CD4-positive, alpha-beta memory T cell (primary cell): ENCODE results near the gene MCTS1. TPM values are rescaled to one million over a fixed set of nuclear protein-coding genes. Genes with fewer than 3 reads are reported as not detected.
A peak's percentile ranks its signal among the peaks of the same experiment; 100 is the strongest.
"Not testable (repeated sequence)": the region's sequence is repeated elsewhere in the genome, so short reads cannot be mapped to it uniquely, and the experiment has no call there.

Experiments
- CTCF ChIA-PET: fragments of 350-600 bp; sonication (Branson Sonifier 250); formaldehyde crosslinking; loops from one replicate; lab custom pipeline; 2021; ENCODE audit warnings: inconsistent platforms; ENCODE audit not compliant: partially characterized antibody; lab: Charles Lee
- POLR2A ChIA-PET: fragments of 350-600 bp; sonication (Branson Sonifier 250); formaldehyde crosslinking; loops from one replicate; lab custom pipeline; 2021; ENCODE audit not compliant: partially characterized antibody; lab: Charles Lee
- DNase-seq, 5 donors: peaks; one replicate each; pipeline versions ENCODE4 v3.0.0 to v3.0.0-alpha.2; 2020 to 2022; ENCODE audit warnings: mixed read lengths in 1 of 5
- H3K27ac ChIP-seq: one replicate; pipeline ENCODE4 v1.7.0; 2013; ENCODE audit warnings: low read depth, low read length
- H3K27me3 ChIP-seq: 2 replicates; pipeline ENCODE4 v1.7.0; 2013; ENCODE audit warnings: mild to moderate bottlenecking, low read length, moderate library complexity; ENCODE audit not compliant: insufficient read depth
- H3K36me3 ChIP-seq: 2 replicates; pipeline ENCODE4 v1.7.0; 2013; ENCODE audit warnings: mild to moderate bottlenecking, low read length, moderate library complexity; ENCODE audit not compliant: insufficient read depth
- H3K4me1 ChIP-seq: 2 replicates; pipeline ENCODE4 v1.7.0; 2013; ENCODE audit warnings: mild to moderate bottlenecking, low read length, moderate library complexity; ENCODE audit not compliant: insufficient read depth
- H3K4me3 ChIP-seq, 2 donors: one replicate each; pipeline ENCODE4 v1.7.0; 2013; ENCODE audit warnings: low read length in 2 of 2, mild to moderate bottlenecking in 1 of 2
- H3K9me3 ChIP-seq, 2 donors: one replicate each; pipeline ENCODE4 v1.7.0; 2013; ENCODE audit warnings: low read length in 2 of 2, control low read depth in 1 of 2; ENCODE audit not compliant: control insufficient read depth in 1 of 2
- H3K27ac Mint-ChIP-seq, 7 donors: one replicate each; pipeline ENCODE4 v1.8.0; 2020 to 2021; ENCODE audit warnings: mixed read lengths in 7 of 7, mild to moderate bottlenecking in 6 of 7, inconsistent platforms in 3 of 7, moderate library complexity in 3 of 7
- H3K27me3 Mint-ChIP-seq, 2 donors: one replicate each; pipeline ENCODE4 v1.8.0; 2020 to 2021; ENCODE audit warnings: mixed read lengths in 2 of 2
- H3K36me3 Mint-ChIP-seq, 2 donors: one replicate each; pipeline ENCODE4 v1.8.0; 2020 to 2021; ENCODE audit warnings: mixed read lengths in 2 of 2, inconsistent platforms in 1 of 2, mild to moderate bottlenecking in 1 of 2
- H3K4me1 Mint-ChIP-seq, 4 donors: one replicate each; pipeline ENCODE4 v1.8.0; 2020 to 2021; ENCODE audit warnings: mixed read lengths in 4 of 4, mild to moderate bottlenecking in 1 of 4
- H3K4me3 Mint-ChIP-seq, 8 donors: one replicate each; pipeline ENCODE4 v1.8.0; 2020 to 2021; ENCODE audit warnings: mixed read lengths in 8 of 8, mild to moderate bottlenecking in 7 of 8, moderate library complexity in 6 of 8, inconsistent platforms in 3 of 8
- H3K9me3 Mint-ChIP-seq, 8 donors: one replicate each; pipeline ENCODE4 v1.8.0; 2020 to 2021; ENCODE audit warnings: mixed read lengths in 8 of 8, mild to moderate bottlenecking in 5 of 8, inconsistent platforms in 3 of 8, moderate library complexity in 1 of 8
- intact Hi-C: fragments of 100-400 bp; cut with micrococcal nuclease; formaldehyde crosslinking; loops from one replicate; pipeline ENCODE4 v1.15.1; 2023
- polyA plus RNA-seq, 2 donors: library from polyadenylated mRNA; unstranded; fragments of 300-500 nt; fragmentation: Illumina TruSeq; gene quantifications; one replicate each; pipeline ENCODE4 v1.2.3, GENCODE V29; 2021
- total RNA-seq, 2 experiments: library from RNA; stranded (reverse); gene quantifications; one replicate each; pipeline ENCODE4 v1.2.3, GENCODE V29; 2021

Gene MCTS1
- total and polyA plus RNA-seq, 4 experiments from 2014 or later, result 29.1 to 75.8 (median 54.0) TPM

GRCh38 chrX:120617996-120618630 is 14.2 kb downstream of the MCTS1 start:
- Mint-ChIP-seq H3K4me3 (peak overlapping the region in 1 of 8 donors; percentile 6), H3K27ac (no peak overlapping the region), H3K36me3 (peaks cover 8 to 26% of the 10 kb centered on the region in 2 donors), H3K4me1 (peaks cover 0 to 4% (median under 1%) of the 10 kb centered on the region in 4 donors), H3K27me3 (no peaks in the 10 kb centered on the region), H3K9me3 (peaks cover 0 to 2% (median 0%) of the 10 kb centered on the region in 8 donors)
- CTCF ChIA-PET, result no interaction called here
- Histone ChIP-seq H3K27me3 (no peaks in the 10 kb centered on the region), H3K4me1 (no peaks in the 10 kb centered on the region), H3K4me3 (no peak overlapping the region), H3K36me3 (no peaks in the 10 kb centered on the region), H3K27ac (no peak overlapping the region), H3K9me3 (no peaks in the 10 kb centered on the region)
- POLR2A ChIA-PET, result no interaction called here
- intact Hi-C loops, result no loop called here
- no peak for DNase-seq

- no peaks in the 10 kb centered on the region for H3K9me3 Mint-ChIP-seq
- intact Hi-C loops, result no loop called here
- no peaks in the 10 kb centered on the region for H3K27me3 Mint-ChIP-seq
- POLR2A ChIA-PET, result no interaction called here
- H3K27ac ChIP-seq, result no peak overlapping the region
- H3K36me3 ChIP-seq, result no peaks in the 10 kb centered on the region
- no peaks in the 10 kb centered on the region for H3K9me3 ChIP-seq
- H3K36me3 Mint-ChIP-seq, result peaks cover 7 to 25% of the 10 kb centered on the region in 2 donors
- peaks cover 14 to 23% (median 18%) of the 10 kb centered on the region in 4 donors for H3K4me1 Mint-ChIP-seq
- DNase-seq, result no peak
- peak overlapping the region in 1 of 7 donors; percentile 8 for H3K27ac Mint-ChIP-seq
- no peaks in the 10 kb centered on the region for H3K27me3 ChIP-seq
- CTCF ChIA-PET, result no interaction called here
- no peak overlapping the region for H3K4me3 Mint-ChIP-seq
- peaks cover 23% of the 10 kb centered on the region for H3K4me1 ChIP-seq
- H3K4me3 ChIP-seq, result no peak overlapping the region
Observed at GRCh38 chrX:120625371-120625770, 21.5 kb downstream of the MCTS1 start.

GRCh38 chrX:120629667-120630537 is 26.0 kb downstream of the MCTS1 start, which contains the start of gene C1GALT1C1:
TSS of gene C1GALT1C1 (minus strand) at chrX:120630054. CDS start at chrX:120627166, 2,888 bp downstream.
- H3K4me1 ChIP-seq, result peaks cover 27% of the 10 kb centered on the region
- H3K36me3 ChIP-seq, result no peaks in the 10 kb centered on the region
- H3K4me1 Mint-ChIP-seq, result peaks cover 13 to 27% (median 19%) of the 10 kb centered on the region in 4 donors
- H3K27me3 Mint-ChIP-seq, result no peaks in the 10 kb centered on the region
- CTCF ChIA-PET, result no interaction called here
- peak; percentile 90 to 95 (median 93) for DNase-seq
- peak within 1 kb of the TSS; percentile 76 to 79 for H3K4me3 ChIP-seq
- no peaks in the 10 kb centered on the region for H3K9me3 Mint-ChIP-seq
- no peaks in the 10 kb centered on the region for H3K9me3 ChIP-seq
- POLR2A ChIA-PET, result interaction anchor here (1.0 to 2.6 kb wide), 4 partner anchors 26 to 73 kb away, joined by 3 to 26 read pairs (median 12); partner anchors contain the start of genes CUL4B and MCTS1
- H3K36me3 Mint-ChIP-seq, result peaks cover 0 to 11% of the 10 kb centered on the region in 2 donors
- H3K4me3 Mint-ChIP-seq, result peak within 1 kb of the TSS; percentile 89 to 98 (median 94)
- H3K27ac Mint-ChIP-seq, result peak within 1 kb of the TSS; percentile 92 to 99 (median 98)
- H3K27me3 ChIP-seq, result no peaks in the 10 kb centered on the region
- peak within 1 kb of the TSS; percentile 92 for H3K27ac ChIP-seq
- intact Hi-C loops, result loop anchor here (1.0 kb wide), 2 partner anchors 26 to 69 kb away; partner anchors contain the start of gene MCTS1

GRCh38 chrX:120638619-120639018 is 34.7 kb downstream of the MCTS1 start:
- no peak overlapping the region for H3K27ac Mint-ChIP-seq
- no peaks in the 10 kb centered on the region for H3K4me1 ChIP-seq
- no peak overlapping the region for H3K4me3 Mint-ChIP-seq
- DNase-seq, result no peak
- H3K36me3 Mint-ChIP-seq, result no peaks in the 10 kb centered on the region
- H3K4me1 Mint-ChIP-seq, result peaks cover 0 to 4% (median 0%) of the 10 kb centered on the region in 4 donors
- no peaks in the 10 kb centered on the region for H3K36me3 ChIP-seq
- intact Hi-C loops, result no loop called here
- no peaks in the 10 kb centered on the region for H3K27me3 Mint-ChIP-seq
- H3K9me3 ChIP-seq, result no peaks in the 10 kb centered on the region
- H3K9me3 Mint-ChIP-seq, result no peaks in the 10 kb centered on the region
- no peak overlapping the region for H3K27ac ChIP-seq
- no peak overlapping the region for H3K4me3 ChIP-seq
- CTCF ChIA-PET, result no interaction called here
- POLR2A ChIA-PET, result no interaction called here
- no peaks in the 10 kb centered on the region for H3K27me3 ChIP-seq

- no peaks in the 10 kb centered on the region for H3K36me3 ChIP-seq
- ChIA-PET POLR2A (no interaction called here), CTCF (interaction anchor here (0.7 kb wide), 1 partner anchor 54 kb away, joined by 3 read pairs; no protein-coding TSS in a partner anchor)
- no peaks in the 10 kb centered on the region for H3K27me3 ChIP-seq
- DNase-seq, result no peak
- H3K4me3 Mint-ChIP-seq, result no peak overlapping the region
- no peak overlapping the region for H3K27ac ChIP-seq
- peaks cover 0 to 4% (median 0%) of the 10 kb centered on the region in 4 donors for H3K4me1 Mint-ChIP-seq
- no peaks in the 10 kb centered on the region for H3K36me3 Mint-ChIP-seq
- no peaks in the 10 kb centered on the region for H3K4me1 ChIP-seq
- H3K9me3 Mint-ChIP-seq, result no peaks in the 10 kb centered on the region
- no peaks in the 10 kb centered on the region for H3K9me3 ChIP-seq
- intact Hi-C loops, result no loop called here
- H3K27me3 Mint-ChIP-seq, result peaks cover 0 to 2% of the 10 kb centered on the region in 2 donors
- H3K27ac Mint-ChIP-seq, result no peak overlapping the region
- H3K4me3 ChIP-seq, result no peak overlapping the region
Observed at GRCh38 chrX:120642871-120643270, 39.0 kb downstream of the MCTS1 start.

GRCh38 chrX:120647127-120647526 is 43.2 kb downstream of the MCTS1 start:
- Mint-ChIP-seq H3K9me3 (peaks cover 0 to 1% (median 0%) of the 10 kb centered on the region in 8 donors), H3K27ac (no peak overlapping the region), H3K4me3 (no peak overlapping the region), H3K27me3 (peaks cover 0 to 2% of the 10 kb centered on the region in 2 donors), H3K4me1 (peaks cover 0 to 4% (median 0%) of the 10 kb centered on the region in 4 donors), H3K36me3 (no peaks in the 10 kb centered on the region)
- CTCF ChIA-PET, result no interaction called here
- Histone ChIP-seq H3K27ac (no peak overlapping the region), H3K4me1 (no peaks in the 10 kb centered on the region), H3K9me3 (no peaks in the 10 kb centered on the region), H3K4me3 (no peak overlapping the region), H3K27me3 (no peaks in the 10 kb centered on the region), H3K36me3 (no peaks in the 10 kb centered on the region)
- POLR2A ChIA-PET, result interaction anchor here (0.9 kb wide), 1 partner anchor 93 kb away, joined by 3 read pairs; no protein-coding TSS in a partner anchor
- no peak for DNase-seq
- intact Hi-C loops, result no loop called here

GRCh38 chrX:120652256-120652655 is 48.4 kb downstream of the MCTS1 start:
- H3K9me3 ChIP-seq, H3K36me3 ChIP-seq, H3K4me3 ChIP-seq, H3K4me1 ChIP-seq, H3K27ac ChIP-seq, H3K4me1 Mint-ChIP-seq, POLR2A ChIA-PET, DNase-seq, H3K27me3 Mint-ChIP-seq, H3K36me3 Mint-ChIP-seq, H3K4me3 Mint-ChIP-seq, H3K9me3 Mint-ChIP-seq, H3K27me3 ChIP-seq, intact Hi-C loops: not testable (repeated sequence)
- peak overlapping the region in 1 of 7 donors; percentile 31 for H3K27ac Mint-ChIP-seq
- CTCF ChIA-PET, result interaction anchor here (1.5 kb wide), 1 partner anchor 11 kb away, joined by 5 read pairs; no protein-coding TSS in a partner anchor
